Measurements from ENCODE around the gene WFIKKN1.

DNA sequence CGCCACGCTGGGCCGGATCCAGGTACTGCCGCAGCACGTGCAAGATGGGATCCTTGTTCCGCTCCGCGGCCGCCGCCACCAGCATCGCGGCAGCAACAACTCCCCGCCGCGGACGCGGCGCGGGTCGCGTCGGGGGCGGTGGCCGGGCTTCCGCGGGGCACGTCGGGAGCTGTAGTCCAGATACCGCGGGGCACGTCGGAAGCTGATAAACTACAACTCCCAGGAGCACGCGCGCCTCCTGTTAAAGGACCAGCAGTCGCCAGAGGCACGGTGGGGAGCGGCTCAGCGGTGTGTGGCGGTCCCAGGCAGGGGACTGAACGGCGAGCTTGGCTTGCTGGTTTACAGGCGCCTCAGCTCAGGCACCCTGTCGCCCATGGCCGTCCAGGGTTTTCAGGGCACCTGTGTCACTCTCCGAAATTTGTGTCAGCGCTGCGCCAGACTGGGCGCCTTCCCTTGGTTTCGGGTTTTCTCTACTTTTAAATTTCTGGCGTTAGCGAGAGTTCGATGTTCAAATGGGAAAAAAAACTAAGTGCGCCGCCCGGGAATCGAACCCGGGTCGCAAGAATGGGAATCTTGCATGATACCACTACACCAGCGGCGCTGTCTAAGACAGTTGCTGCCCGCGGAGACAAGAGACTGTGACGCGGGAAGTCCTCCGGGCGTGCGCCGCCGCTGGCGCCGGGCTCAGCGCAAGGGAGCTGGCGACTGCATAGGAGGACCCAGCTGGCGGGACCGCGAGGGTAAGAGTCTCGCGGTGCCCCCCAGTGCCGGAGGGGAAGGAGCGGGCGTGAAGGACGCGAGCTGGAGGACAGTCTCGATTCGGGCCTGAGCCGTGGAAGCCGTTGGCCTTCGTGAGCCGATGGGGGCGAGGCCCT lies 5.7 kb downstream of the WFIKKN1 start, which contains the start of gene METTL26:
- TF ChIP-seq, protein P1, sequence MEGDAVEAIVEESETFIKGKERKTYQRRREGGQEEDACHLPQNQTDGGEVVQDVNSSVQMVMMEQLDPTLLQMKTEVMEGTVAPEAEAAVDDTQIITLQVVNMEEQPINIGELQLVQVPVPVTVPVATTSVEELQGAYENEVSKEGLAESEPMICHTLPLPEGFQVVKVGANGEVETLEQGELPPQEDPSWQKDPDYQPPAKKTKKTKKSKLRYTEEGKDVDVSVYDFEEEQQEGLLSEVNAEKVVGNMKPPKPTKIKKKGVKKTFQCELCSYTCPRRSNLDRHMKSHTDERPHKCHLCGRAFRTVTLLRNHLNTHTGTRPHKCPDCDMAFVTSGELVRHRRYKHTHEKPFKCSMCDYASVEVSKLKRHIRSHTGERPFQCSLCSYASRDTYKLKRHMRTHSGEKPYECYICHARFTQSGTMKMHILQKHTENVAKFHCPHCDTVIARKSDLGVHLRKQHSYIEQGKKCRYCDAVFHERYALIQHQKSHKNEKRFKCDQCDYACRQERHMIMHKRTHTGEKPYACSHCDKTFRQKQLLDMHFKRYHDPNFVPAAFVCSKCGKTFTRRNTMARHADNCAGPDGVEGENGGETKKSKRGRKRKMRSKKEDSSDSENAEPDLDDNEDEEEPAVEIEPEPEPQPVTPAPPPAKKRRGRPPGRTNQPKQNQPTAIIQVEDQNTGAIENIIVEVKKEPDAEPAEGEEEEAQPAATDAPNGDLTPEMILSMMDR (IDR thresholded peaks at IDR 0.05) = no peak
- TF ChIP-seq, protein P2, sequence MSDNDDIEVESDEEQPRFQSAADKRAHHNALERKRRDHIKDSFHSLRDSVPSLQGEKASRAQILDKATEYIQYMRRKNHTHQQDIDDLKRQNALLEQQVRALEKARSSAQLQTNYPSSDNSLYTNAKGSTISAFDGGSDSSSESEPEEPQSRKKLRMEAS (CRISPR knock-in tag; IDR thresholded peaks at IDR 0.05) = peak; percentile 74; the same call in 1 of the 2 replicates
- TF ChIP-seq RELA (CRISPR knock-in tag; IDR thresholded peaks at IDR 0.05; ENCODE audit: borderline replicate concordance) (no peak), ZNF396 (CRISPR knock-in tag; IDR thresholded peaks at IDR 0.05; ENCODE audit: borderline replicate concordance) (no peak), GABPB1 (CRISPR knock-in tag; IDR thresholded peaks at IDR 0.05) (peak; percentile 62; the same call in 1 of the 2 replicates), ETV6 (CRISPR knock-in tag; IDR thresholded peaks at IDR 0.05) (peak; percentile 75), TCF7 (CRISPR knock-in tag; IDR thresholded peaks at IDR 0.05; ENCODE audit: low read depth) (no peak), ZNF232 (CRISPR knock-in tag; IDR thresholded peaks at IDR 0.05) (no peak), CREB1 (CRISPR knock-in tag; IDR thresholded peaks at IDR 0.05) (no peak)
- TF ChIP-seq, protein P3, sequence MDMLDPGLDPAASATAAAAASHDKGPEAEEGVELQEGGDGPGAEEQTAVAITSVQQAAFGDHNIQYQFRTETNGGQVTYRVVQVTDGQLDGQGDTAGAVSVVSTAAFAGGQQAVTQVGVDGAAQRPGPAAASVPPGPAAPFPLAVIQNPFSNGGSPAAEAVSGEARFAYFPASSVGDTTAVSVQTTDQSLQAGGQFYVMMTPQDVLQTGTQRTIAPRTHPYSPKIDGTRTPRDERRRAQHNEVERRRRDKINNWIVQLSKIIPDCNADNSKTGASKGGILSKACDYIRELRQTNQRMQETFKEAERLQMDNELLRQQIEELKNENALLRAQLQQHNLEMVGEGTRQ (CRISPR knock-in tag; IDR thresholded peaks at IDR 0.05) = peak; percentile 35; the same call in 1 of the 2 replicates
- TF ChIP-seq, protein P4, sequence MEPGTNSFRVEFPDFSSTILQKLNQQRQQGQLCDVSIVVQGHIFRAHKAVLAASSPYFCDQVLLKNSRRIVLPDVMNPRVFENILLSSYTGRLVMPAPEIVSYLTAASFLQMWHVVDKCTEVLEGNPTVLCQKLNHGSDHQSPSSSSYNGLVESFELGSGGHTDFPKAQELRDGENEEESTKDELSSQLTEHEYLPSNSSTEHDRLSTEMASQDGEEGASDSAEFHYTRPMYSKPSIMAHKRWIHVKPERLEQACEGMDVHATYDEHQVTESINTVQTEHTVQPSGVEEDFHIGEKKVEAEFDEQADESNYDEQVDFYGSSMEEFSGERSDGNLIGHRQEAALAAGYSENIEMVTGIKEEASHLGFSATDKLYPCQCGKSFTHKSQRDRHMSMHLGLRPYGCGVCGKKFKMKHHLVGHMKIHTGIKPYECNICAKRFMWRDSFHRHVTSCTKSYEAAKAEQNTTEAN (CRISPR knock-in tag; IDR thresholded peaks at IDR 0.05) = no peak
- TF ChIP-seq, protein P5, sequence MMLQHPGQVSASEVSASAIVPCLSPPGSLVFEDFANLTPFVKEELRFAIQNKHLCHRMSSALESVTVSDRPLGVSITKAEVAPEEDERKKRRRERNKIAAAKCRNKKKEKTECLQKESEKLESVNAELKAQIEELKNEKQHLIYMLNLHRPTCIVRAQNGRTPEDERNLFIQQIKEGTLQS (CRISPR knock-in tag; conservative IDR thresholded peaks at IDR 0.05) = no peak
